ENCODE results near the gene SCRN1. TPM values are rescaled to one million over a fixed set of nuclear protein-coding genes. Genes with fewer than 3 reads are reported as not detected.
A peak's percentile ranks its signal among the peaks of the same experiment; 100 is the strongest.

Gene SCRN1
- polyA plus RNA-seq, 1 experiment, result 81.4 TPM

DNA sequence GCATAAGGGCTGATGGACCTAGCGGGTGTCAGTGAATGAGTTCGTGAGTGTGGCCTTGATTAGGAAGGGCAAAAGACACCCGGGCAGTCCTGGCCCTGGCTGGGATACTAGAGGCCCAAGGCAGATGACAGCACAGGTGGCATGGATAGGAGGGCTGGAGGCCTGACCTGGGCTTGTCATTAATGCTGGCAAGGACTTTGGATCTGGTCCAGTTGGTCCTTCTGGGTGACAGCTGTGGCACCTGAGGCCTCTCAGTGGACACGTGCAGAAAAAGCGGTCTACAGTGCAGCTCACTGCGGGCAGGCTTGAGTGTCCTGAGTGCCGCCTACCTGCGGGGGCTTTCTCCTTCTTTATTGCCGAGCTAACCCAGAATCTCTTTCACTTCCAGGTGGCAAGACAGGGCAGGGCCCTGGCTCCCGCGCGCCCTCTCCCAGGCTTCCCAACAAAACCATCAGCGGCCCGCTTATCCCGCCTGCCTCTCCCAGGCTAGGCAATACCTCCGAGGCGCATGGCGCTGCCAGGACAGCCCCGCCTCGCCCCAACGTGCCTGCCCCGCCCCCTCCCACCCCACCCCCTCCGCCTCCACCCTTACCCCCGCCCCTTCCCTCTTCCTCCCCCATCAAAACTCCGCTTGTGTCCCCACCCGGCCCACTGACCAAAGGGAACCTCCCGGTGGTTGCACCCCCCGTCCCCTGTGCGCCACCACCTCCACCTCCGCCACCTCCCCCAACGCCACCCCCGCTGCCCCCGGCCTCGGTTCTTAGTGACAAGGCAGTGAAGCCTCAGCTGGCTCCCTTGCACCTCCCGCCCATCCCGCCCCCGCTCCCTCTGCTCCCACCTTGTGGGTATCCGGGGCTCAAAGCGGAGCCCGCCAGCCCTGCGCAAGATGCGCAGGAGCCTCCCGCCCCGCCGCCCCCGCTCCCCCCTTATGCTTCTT, 105.9 kb downstream of the SCRN1 start:
- Histone ChIP-seq H3K36me3 (ENCODE audit: control insufficient read depth, insufficient read depth, low read length) (no peaks in the 10 kb centered on the region), H3K4me3 (ENCODE audit: low read depth, low read length) (no peak overlapping the region), H3K27me3 (ENCODE audit: control insufficient read depth, insufficient read depth, low read length) (peaks cover 7% of the 10 kb centered on the region)
- CTCF ChIA-PET, result interaction anchor here (1.0 to 1.2 kb wide), 2 partner anchors 37 to 191 kb away, joined by 3 to 4 read pairs; no protein-coding TSS in a partner anchor
- no peak for DNase-seq (ENCODE audit: low read depth)
- POLR2A ChIA-PET, result interaction anchor here (0.7 kb wide), 1 partner anchor 524 kb away, joined by 6 read pairs; no protein-coding TSS in a partner anchor
- TF ChIP-seq, protein P1, sequence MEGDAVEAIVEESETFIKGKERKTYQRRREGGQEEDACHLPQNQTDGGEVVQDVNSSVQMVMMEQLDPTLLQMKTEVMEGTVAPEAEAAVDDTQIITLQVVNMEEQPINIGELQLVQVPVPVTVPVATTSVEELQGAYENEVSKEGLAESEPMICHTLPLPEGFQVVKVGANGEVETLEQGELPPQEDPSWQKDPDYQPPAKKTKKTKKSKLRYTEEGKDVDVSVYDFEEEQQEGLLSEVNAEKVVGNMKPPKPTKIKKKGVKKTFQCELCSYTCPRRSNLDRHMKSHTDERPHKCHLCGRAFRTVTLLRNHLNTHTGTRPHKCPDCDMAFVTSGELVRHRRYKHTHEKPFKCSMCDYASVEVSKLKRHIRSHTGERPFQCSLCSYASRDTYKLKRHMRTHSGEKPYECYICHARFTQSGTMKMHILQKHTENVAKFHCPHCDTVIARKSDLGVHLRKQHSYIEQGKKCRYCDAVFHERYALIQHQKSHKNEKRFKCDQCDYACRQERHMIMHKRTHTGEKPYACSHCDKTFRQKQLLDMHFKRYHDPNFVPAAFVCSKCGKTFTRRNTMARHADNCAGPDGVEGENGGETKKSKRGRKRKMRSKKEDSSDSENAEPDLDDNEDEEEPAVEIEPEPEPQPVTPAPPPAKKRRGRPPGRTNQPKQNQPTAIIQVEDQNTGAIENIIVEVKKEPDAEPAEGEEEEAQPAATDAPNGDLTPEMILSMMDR (IDR thresholded peaks at IDR 0.05; ENCODE audit: insufficient read depth, low read depth, low read length), result no peak

DNA sequence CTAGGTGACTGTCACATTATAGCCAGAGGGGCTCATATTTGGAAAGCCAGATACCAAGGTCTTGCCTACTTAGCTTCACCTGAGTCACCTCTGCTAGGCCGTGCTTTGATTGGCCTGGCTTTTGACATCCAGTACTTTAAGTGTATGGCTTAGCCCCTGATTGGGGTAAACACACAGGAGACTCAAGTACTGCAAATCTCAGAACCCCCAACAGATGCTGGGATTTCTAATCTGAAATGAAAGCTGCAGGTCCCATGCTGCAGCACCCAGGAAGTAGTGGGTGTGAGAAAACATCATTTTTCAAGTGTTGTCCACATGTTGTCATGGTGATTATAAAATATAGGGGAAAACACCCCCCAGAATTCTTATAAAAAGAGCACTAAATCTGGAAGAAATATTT, 107.1 kb downstream of the SCRN1 start:
- CTCF ChIA-PET, result interaction anchor here (1.2 to 1.6 kb wide), 2 partner anchors 14 to 39 kb away, joined by 3 to 4 read pairs; no protein-coding TSS in a partner anchor
- no peak for DNase-seq (ENCODE audit: low read depth)
- peaks cover 4% of the 10 kb centered on the region; the same call in 1 of the 2 replicates for H3K27me3 ChIP-seq (ENCODE audit: control insufficient read depth, insufficient read depth, low read length)
- no peaks in the 10 kb centered on the region for H3K36me3 ChIP-seq (ENCODE audit: control insufficient read depth, insufficient read depth, low read length)
- POLR2A ChIA-PET, result no interaction called here
- TF ChIP-seq, protein P1 (IDR thresholded peaks at IDR 0.05; ENCODE audit: insufficient read depth, low read depth, low read length), result no peak
- no peak overlapping the region for H3K4me3 ChIP-seq (ENCODE audit: low read depth, low read length)

DNA sequence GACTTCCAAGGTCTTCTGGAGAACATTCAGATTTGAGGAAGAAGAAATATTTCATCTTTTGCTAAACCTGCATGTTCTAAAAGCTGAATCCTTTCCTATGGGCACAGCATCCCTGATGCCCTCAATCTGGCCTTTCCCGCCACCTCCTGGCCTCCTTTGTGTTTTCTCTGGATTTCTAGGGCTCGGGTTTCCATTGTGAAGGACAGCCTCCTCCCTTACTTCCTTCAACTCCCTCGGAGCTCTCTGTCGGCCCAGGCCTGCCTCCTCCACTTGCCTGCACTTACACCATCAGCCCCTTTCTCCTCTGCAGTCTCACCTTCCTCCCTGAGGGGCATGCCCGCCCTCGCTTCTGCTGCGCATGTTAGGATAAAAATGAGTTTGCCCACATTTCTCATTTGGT, 107.9 kb downstream of the SCRN1 start:
- POLR2A ChIA-PET, result no interaction called here
- H3K27me3 ChIP-seq (ENCODE audit: control insufficient read depth, insufficient read depth, low read length), result peaks cover 4% of the 10 kb centered on the region; the same call in 1 of the 2 replicates
- no peak for DNase-seq (ENCODE audit: low read depth)
- CTCF ChIA-PET, result interaction anchor here (0.5 to 1.6 kb wide), 3 partner anchors 15 to 192 kb away, joined by 3 to 4 read pairs (median 4); no protein-coding TSS in a partner anchor
- no peak overlapping the region for H3K4me3 ChIP-seq (ENCODE audit: low read depth, low read length)
- TF ChIP-seq, protein P1 (IDR thresholded peaks at IDR 0.05; ENCODE audit: insufficient read depth, low read depth, low read length), result no peak
- H3K36me3 ChIP-seq (ENCODE audit: control insufficient read depth, insufficient read depth, low read length), result no peaks in the 10 kb centered on the region

DNA sequence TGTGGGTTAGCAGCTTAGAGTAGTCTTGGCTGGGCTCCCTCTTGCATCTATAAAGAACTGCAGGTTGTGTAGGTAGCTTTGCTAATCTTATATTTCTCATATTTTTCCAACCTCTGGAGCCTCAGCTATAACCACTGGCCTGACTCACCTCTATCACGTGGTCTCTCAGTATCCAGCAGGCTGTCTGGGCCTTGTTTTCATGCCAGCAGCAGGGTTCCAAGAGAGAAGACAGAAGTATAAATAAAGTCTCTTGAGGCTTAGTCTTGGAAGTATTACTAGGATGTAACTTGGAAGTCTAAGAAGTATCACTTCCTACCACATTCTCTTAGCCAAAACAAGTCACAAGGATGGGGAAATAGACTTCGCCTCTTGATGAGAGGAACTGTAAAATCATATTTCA, 110.0 kb downstream of the SCRN1 start:
- H3K4me3 ChIP-seq (ENCODE audit: low read depth, low read length), result no peak overlapping the region
- POLR2A ChIA-PET, result no interaction called here
- CTCF ChIA-PET, result interaction anchor here (1.2 to 3.3 kb wide), 3 partner anchors 25 to 183 kb away, joined by 3 to 29 read pairs (median 19); no protein-coding TSS in a partner anchor
- H3K36me3 ChIP-seq (ENCODE audit: control insufficient read depth, insufficient read depth, low read length), result no peaks in the 10 kb centered on the region
- peaks cover 7% of the 10 kb centered on the region; the same call in 1 of the 2 replicates for H3K27me3 ChIP-seq (ENCODE audit: control insufficient read depth, insufficient read depth, low read length)
- no peak for DNase-seq (ENCODE audit: low read depth)
- TF ChIP-seq, protein P1 (IDR thresholded peaks at IDR 0.05; ENCODE audit: insufficient read depth, low read depth, low read length), result no peak

DNA sequence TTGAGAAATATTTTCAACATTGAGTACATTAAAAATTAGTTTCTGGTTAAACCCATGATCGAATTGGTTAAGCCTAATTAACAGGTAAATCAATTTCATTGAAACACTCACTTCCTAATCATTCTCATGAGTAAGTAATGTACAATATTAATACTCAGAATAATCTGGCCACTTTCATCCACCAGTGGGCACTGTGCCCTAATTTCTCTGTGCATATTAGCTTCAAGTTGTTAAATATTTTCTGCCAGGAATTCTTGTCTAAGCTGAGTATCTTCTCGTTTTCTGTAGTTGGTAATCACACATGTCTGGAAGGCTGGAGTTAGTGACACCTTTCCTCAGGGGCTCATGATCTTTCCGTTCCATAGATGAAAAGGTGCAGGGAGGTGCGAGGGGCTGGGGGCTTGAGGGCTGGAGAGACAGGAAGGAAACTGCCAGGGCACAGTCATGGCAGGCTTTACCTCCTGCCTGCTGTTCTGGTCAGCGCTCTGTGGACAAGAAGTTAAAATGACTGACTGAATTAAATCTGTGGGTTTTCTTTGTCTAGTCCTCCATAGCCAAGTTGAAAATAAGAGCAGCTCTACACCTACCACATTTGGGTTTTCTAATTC, 111.4 kb downstream of the SCRN1 start:
- ChIA-PET POLR2A (no interaction called here), CTCF (interaction anchor here (0.6 to 3.3 kb wide), 15 partner anchors 10 to 263 kb away, joined by 3 to 29 read pairs (median 3); no protein-coding TSS in a partner anchor)
- no peak overlapping the region for H3K4me3 ChIP-seq (ENCODE audit: low read depth, low read length)
- TF ChIP-seq, protein P1 (IDR thresholded peaks at IDR 0.05; ENCODE audit: insufficient read depth, low read depth, low read length), result peak; percentile 59
- no peaks in the 10 kb centered on the region for H3K36me3 ChIP-seq (ENCODE audit: control insufficient read depth, insufficient read depth, low read length)
- H3K27me3 ChIP-seq (ENCODE audit: control insufficient read depth, insufficient read depth, low read length), result 0 out of 2 replicates have a peak, but pooled peaks cover 4% of the 10 kb centered on the region
- no peak for DNase-seq (ENCODE audit: low read depth)
